Tibial artery (tissue), 4 donors: ENCODE data around the gene P4HTM.
A peak's percentile ranks its signal among the peaks of the same experiment; 100 is the strongest.

ENCODE experiments used
- DNase-seq, 2 donors: peaks; one replicate each; pipeline ENCODE4 v3.0.0-alpha.2; 2019
- H3K27ac ChIP-seq, 2 donors: fragments of 200-600 bp; sonication (generic) in 1 of 2; 1 replicate in 1 of 2; 2 replicates in 1 of 2; pipeline ENCODE4 v1.5.1; 2018 to 2019; ENCODE audit warnings: mild to moderate bottlenecking in 1 of 2
- H3K27me3 ChIP-seq, 2 donors: fragments of 200-600 bp; sonication (generic) in 1 of 2; one replicate each; pipeline versions ENCODE4 v1.5.1 to v1.6.0; 2016 to 2019
- H3K36me3 ChIP-seq, 3 donors: fragments of 200-600 bp; sonication (generic) in 2 of 3; one replicate each; pipeline ENCODE4 v1.5.1; 2016 to 2019; ENCODE audit warnings: mild to moderate bottlenecking in 2 of 3
- H3K4me1 ChIP-seq, 4 donors: fragments of 200-600 bp; sonication (generic) in 2 of 4; 1 replicate in 3 of 4; 2 replicates in 1 of 4; pipeline ENCODE4 v1.5.1; 2016 to 2019
- H3K4me3 ChIP-seq, 2 donors: fragments of 200-600 bp; sonication (generic) in 1 of 2; 1 replicate in 1 of 2; 2 replicates in 1 of 2; pipeline ENCODE4 v1.5.1; 2018 to 2019; ENCODE audit warnings: mild to moderate bottlenecking in 2 of 2
- H3K9me3 ChIP-seq, 3 donors: fragments of 200-600 bp; sonication (generic) in 1 of 3; one replicate each; pipeline ENCODE4 v1.5.1; 2016 to 2019
- CTCF ChIP-seq, 2 experiments: fragments of 200-600 bp in 1 of 2; fragments of 450-650 bp in 1 of 2; IDR thresholded peaks; one replicate each; pipeline ENCODE4 v1.5.1; 2017 to 2019; ENCODE audit warnings: antibody characterized with exemption in 2 of 2, mild to moderate bottlenecking in 1 of 2, moderate library complexity in 1 of 2
- intact Hi-C: fragments of 100-400 bp; cut with DNase I; formaldehyde crosslinking; loops from one replicate; pipeline ENCODE4 v1.15.0; 2023; ENCODE audit warnings: low total_unique reads

P4HTM gene

DNA sequence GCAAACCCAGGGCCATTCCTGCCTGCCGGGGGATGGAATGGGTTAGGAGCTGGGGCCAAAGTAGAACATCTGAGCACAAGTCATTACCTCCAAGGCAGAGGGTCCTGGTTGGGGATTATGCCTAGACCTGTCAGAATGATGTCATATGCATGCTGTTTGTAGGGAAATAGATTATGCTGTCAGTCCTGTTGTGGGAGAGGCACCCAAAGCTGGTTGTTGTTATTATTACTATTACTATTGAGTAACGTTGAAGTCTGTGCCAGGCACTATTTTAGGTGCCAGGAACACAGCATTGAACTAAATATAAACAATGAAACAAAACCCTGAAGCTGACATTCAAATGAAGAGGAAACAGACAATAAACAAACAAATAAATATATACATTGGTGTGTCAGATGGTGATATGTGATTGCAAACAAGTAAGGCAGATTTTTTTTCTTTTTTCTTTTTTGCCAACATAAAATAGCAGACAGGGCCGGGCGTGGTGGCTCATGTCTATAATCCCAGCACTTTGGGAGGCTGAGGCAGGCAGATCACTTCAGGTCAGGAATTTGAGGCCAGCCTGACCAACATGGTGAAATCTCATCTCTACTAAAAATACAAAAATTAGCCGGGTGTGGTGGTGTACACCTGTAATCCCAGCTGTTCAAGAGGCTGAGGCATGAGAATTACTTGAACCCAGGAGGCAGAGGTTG is 2.0 kb downstream of the P4HTM start:
- no peak for DNase-seq
- TF ChIP-seq CTCF (IDR thresholded peaks at IDR 0.05) = no peak
- Histone ChIP-seq H3K27me3 (no peaks in the 10 kb centered on the region), H3K36me3 (peaks cover 0 to 30% (median 6%) of the 10 kb centered on the region in 3 donors), H3K9me3 (no peaks in the 10 kb centered on the region), H3K27ac (peak overlapping the region; percentile 89 to 96), H3K4me1 (peaks cover 7 to 36% (median 22%) of the 10 kb centered on the region in 4 donors), H3K4me3 (peak overlapping the region; percentile 69 to 84)
- intact Hi-C loops = no loop called here

DNA sequence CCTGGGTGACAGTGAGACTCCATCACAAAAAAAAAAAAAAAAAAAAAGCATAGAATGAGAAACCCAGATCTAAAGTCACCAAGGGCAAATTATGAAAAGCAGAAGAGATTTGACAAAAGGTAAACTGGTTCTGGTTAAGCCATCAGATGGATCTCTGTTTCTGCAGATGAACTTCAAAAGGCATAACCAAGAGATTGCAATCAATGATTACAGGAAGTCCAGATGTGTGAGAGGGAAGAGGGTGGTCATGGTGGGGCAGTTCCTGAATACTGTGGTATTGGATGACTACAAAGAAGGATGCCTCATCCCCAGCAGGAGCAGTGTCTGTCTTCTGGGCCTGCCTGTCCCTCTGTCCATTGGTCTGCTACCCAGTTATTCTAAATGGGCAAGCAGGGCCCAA is 3.8 kb downstream of the P4HTM start:
- no peaks in the 10 kb centered on the region for H3K27me3 ChIP-seq
- peaks cover 7 to 28% (median 19%) of the 10 kb centered on the region in 4 donors for H3K4me1 ChIP-seq
- no peak for DNase-seq
- intact Hi-C loops = no loop called here
- no peak for TF ChIP-seq CTCF (IDR thresholded peaks at IDR 0.05)
- no peaks in the 10 kb centered on the region for H3K9me3 ChIP-seq
- peaks cover 0 to 47% (median 8%) of the 10 kb centered on the region in 3 donors for H3K36me3 ChIP-seq
- no peak overlapping the region for H3K4me3 ChIP-seq
- no peak overlapping the region for H3K27ac ChIP-seq

DNA sequence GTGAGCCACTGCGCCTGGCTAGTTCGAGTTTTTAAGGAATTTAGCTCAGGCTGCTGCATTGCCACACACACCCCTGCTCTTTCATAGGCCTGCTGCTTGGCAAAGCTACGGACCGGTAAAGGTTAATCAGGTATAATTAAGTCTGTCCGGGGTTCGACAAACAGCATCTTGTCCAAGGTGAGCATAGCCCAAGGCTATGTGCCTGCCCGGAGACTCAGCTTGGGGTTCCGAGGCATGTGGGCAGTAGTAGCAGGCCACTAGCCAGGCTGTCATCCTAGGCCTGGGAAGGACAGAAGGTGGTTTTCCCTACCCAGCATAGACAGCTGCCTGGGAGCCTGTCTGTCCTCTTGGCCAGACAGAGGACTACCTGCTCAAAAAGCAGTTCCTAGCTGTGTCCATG is 6.6 kb downstream of the P4HTM start:
- Histone ChIP-seq H3K9me3 (no peaks in the 10 kb centered on the region), H3K36me3 (peaks cover 0 to 61% (median 8%) of the 10 kb centered on the region in 3 donors), H3K4me3 (no peak overlapping the region), H3K27ac (no peak overlapping the region), H3K4me1 (peaks cover 0 to 12% (median 3%) of the 10 kb centered on the region in 4 donors), H3K27me3 (no peaks in the 10 kb centered on the region)
- TF ChIP-seq CTCF (IDR thresholded peaks at IDR 0.05) = no peak
- intact Hi-C loops = no loop called here
- no peak for DNase-seq

- no peak for DNase-seq
- intact Hi-C loops = no loop called here
- H3K4me1 ChIP-seq = peaks cover 0 to 6% (median 0%) of the 10 kb centered on the region in 4 donors
Observed at GRCh38 chr3:48997102-48997635, 7.1 kb downstream of the P4HTM start.

More at GRCh38 chr3:48997102-48997635, 7.1 kb downstream of the P4HTM start:
- peaks cover 0 to 66% (median 8%) of the 10 kb centered on the region in 3 donors for H3K36me3 ChIP-seq
- no peak overlapping the region for H3K27ac ChIP-seq
- no peaks in the 10 kb centered on the region for H3K27me3 ChIP-seq
- H3K9me3 ChIP-seq = no peaks in the 10 kb centered on the region
- TF ChIP-seq CTCF (IDR thresholded peaks at IDR 0.05) = no peak
- no peak overlapping the region for H3K4me3 ChIP-seq
